Fibroblast of the aortic adventitia (primary cell): Measurements from ENCODE around the gene CNNM3. TPM values are rescaled to one million over a fixed set of nuclear protein-coding genes. Genes with fewer than 3 reads are reported as not detected.

Experiments used
- DNase-seq: peaks from one replicate; pipeline ENCODE4 v3.0.0-alpha.2; 2010; ENCODE audit warnings: low read depth
- H3K4me3 ChIP-seq: 2 replicates; pipeline ENCODE4 v1.5.1; 2011; ENCODE audit warnings: low read depth, mild to moderate bottlenecking, control low read depth, low read length, moderate library complexity
- total RNA-seq: library from RNA; depleted of rRNA; stranded (reverse); fragments of >200 nt; gene quantifications from 2 replicates; pipeline ENCODE4 v1.2.3, GENCODE V29; 2012; ENCODE audit warnings: low replicate concordance
- TF ChIP-seq, protein P1 (sequence below): IDR thresholded peaks from 2 replicates; pipeline ENCODE4 v1.5.1; 2011; ENCODE audit warnings: mild to moderate bottlenecking, low read length, control low read depth, inconsistent platforms; ENCODE audit not compliant: insufficient read depth

CNNM3 gene
- total RNA-seq, 1 donor, result 6.9 TPM

DNA sequence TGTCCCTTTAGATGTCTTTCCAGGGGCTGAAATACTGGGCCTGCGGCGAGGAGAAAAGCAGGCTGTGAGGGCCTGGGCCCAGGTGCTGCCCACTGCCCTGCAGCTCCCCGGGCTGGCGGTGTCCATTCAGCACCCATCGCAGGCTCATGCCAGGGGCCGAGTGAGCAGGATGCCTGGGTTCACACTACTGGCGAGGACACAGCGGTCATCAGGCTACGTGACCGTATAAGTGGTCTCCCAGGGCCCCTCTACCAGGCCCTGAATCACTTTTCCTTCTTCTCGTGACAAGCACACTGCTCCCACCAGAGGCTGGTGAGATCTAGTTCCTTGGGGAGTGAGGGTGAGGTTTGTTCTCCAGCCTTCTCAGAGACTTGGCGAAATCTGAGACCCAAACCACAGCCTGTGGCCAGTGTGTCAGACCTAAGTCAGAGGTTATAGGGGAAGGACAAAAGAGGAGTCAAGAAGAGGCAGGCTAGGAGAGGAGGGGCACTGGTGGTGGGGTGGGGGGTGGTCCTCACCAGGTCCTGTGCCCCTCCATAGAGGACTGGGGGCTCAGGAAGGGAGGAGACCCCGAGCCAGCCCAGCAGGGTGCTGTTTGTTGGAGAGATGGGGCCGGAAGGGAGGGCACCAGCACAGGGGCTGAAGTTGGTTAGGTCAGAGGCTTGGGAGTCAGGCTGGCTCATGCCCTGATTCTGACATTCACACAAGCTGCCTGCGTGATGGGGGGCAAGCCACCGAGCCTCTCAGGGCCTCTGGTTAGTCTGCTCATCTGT lies 60.4 kb downstream of the CNNM3 start:
- DNase-seq, result no peak
- TF ChIP-seq, protein P1, sequence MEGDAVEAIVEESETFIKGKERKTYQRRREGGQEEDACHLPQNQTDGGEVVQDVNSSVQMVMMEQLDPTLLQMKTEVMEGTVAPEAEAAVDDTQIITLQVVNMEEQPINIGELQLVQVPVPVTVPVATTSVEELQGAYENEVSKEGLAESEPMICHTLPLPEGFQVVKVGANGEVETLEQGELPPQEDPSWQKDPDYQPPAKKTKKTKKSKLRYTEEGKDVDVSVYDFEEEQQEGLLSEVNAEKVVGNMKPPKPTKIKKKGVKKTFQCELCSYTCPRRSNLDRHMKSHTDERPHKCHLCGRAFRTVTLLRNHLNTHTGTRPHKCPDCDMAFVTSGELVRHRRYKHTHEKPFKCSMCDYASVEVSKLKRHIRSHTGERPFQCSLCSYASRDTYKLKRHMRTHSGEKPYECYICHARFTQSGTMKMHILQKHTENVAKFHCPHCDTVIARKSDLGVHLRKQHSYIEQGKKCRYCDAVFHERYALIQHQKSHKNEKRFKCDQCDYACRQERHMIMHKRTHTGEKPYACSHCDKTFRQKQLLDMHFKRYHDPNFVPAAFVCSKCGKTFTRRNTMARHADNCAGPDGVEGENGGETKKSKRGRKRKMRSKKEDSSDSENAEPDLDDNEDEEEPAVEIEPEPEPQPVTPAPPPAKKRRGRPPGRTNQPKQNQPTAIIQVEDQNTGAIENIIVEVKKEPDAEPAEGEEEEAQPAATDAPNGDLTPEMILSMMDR, result no peak
- no peak overlapping the region for H3K4me3 ChIP-seq

DNA sequence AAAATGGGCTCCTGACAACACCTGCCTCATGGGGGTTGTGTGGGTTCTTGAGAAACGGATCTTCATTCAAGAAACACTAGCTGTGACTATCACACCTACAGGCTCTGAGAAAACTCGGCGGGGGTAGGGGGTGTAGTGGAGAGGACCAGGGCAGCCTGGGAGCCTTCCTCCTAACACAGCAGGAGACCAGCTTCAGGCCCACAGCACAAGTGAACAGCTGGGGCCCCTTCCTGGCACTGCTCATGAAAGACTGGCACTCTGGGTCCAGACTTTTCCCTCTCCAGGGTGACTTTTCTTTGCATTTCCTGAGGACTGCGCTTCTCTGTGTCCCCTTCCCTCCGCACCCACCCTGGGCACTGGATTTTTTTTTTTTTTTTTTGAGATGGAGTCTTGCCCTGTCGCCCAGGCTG lies 61.0 kb downstream of the CNNM3 start:
- TF ChIP-seq, protein P1, result no peak
- H3K4me3 ChIP-seq, result no peak overlapping the region
- no peak for DNase-seq

DNA sequence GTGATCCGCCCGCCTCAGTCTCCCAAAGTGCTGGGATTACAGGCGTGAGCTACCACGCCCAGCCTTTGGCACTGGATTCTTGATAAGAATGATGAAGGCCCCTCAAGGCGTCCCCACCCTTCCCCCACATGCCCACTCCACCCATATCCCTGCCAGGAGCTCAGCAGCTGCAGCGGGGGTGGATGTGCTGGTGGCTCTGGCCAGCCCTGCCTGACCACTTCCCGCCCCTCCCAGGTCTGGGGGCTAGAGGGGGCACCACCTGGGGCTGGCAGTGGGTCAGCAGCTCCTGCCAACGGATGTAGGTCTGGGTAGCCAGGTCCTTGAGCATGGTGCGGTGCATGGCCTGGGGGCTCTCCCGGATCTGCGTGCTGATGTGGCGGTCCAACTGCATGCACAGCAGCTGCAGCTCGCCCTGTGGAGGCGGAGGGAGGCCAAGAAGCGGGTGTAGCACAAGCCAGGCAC lies 61.6 kb downstream of the CNNM3 start:
- TF ChIP-seq, protein P1, result no peak
- no peak for DNase-seq
- H3K4me3 ChIP-seq, result no peak overlapping the region

DNA sequence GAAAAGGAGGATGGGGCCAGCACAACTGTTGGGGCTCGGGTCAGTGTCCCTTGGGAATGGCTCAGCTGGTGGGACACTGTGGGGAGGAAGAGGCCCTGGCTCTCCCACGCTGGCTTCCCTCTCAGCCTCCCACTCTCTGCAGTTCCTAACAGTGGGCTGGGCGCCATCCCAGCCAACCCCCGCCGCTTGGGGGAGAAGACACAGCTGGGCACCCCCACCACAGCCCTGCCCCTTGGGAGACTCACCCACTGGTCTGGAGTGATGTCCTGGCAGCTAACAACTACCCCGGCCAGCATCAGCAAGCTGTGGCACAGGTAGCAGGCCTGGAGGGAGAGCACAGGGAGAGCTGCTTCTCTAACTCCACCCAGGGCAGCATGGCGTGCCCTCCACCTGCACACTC lies 62.1 kb downstream of the CNNM3 start:
- no peak for DNase-seq
- H3K4me3 ChIP-seq, result no peak overlapping the region
- TF ChIP-seq, protein P1, result no peak

DNA sequence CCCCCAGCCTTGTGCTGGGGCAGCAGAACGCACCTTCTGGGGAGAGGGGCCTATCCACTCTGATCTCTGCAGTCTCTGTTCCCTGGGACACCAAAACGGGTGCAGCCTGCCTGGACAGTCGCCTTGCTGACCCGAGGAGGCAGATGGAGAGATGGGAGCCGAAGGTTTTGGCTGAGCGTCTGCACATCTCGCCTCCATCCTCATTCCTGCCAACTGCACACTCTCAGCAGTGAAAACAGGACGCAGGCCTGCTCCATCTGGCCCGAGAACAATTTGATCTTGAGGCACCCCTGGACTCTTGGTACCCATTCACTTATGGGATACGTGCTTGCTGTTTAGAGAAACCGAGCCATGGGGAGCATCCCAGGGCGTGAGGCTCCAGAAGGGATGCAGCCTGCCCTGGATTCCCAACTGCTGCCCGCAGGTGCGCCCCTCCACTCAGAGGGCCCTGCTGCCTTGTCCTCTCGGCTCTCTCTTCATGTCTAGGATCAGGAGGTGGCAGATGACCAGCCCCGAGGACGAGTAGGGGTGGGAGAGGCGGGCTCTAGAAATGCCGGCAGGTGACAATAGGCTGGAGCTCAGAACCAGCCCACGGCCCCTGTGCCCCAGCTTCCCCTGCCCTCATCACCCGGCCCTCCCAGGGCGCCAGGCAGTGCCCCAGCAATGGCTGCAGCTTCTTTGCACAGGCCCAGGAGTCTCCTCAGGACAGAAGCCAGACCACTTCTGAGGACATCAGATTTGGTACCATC lies 62.9 kb downstream of the CNNM3 start:
- TF ChIP-seq, protein P1, result no peak
- no peak overlapping the region for H3K4me3 ChIP-seq
- DNase-seq, result no peak

DNA sequence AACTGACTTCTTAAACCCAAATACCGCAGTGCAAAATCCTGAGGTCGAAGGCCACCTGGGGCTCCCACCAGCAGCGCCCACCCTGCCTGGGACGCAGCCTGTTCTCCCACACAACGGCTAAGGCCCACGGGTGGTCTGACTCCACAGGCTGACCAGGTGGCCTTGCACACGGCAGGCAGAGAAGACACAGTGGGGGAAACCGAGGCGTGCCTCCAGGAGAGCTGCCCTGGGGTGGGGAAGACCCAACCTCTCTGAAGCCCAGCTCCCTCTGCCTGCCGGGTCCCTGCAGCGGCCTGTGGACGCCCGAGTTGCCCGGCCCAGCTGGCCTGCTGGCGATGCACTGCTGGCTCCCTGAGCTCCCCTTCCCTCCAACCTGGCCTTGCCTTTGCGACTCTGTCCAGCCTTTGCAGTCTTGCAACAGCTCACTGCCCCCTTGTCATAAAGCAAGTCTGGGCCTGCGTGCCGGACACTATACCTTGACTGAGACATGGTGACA lies 63.5 kb downstream of the CNNM3 start:
- TF ChIP-seq, protein P1, result no peak
- no peak for DNase-seq
- no peak overlapping the region for H3K4me3 ChIP-seq
